ENCODE results near the gene THOC1.

The THOC1 gene

GRCh38 chr18:172361-172760, 95.5 kb downstream of the THOC1 start:
- no peak for TF ChIP-seq REST (IDR thresholded peaks at IDR 0.05; ENCODE audit: insufficient replicate concordance, low read depth)
- TF ChIP-seq SPI1 (IDR thresholded peaks at IDR 0.05; ENCODE audit: borderline replicate concordance, low read depth) = no peak
- no peak for DNase-seq (ENCODE audit: low read depth in 1 of 2, low spot score in 1 of 2)

More at GRCh38 chr18:172361-172760, 95.5 kb downstream of the THOC1 start:
- H3K4me3 ChIP-seq (replicated peaks; ENCODE audit: insufficient read depth, low read length) = no peak overlapping the region
- no peak overlapping the region for H3K27ac ChIP-seq (replicated peaks)
- H3K27me3 ChIP-seq (ENCODE audit: insufficient read depth, poor library complexity, severe bottlenecking) = no peaks in the 10 kb centered on the region
